GM15510 (cell line): Measurements from ENCODE around the gene MRPL9.

Experiments used
- POLR2A ChIP-seq: IDR thresholded peaks from 3 replicates; pipeline ENCODE4 v1.6.1; 2011; ENCODE audit warnings: borderline replicate concordance; ENCODE audit not compliant: insufficient read length; ENCODE audit errors: extremely low read depth

Gene MRPL9

DNA sequence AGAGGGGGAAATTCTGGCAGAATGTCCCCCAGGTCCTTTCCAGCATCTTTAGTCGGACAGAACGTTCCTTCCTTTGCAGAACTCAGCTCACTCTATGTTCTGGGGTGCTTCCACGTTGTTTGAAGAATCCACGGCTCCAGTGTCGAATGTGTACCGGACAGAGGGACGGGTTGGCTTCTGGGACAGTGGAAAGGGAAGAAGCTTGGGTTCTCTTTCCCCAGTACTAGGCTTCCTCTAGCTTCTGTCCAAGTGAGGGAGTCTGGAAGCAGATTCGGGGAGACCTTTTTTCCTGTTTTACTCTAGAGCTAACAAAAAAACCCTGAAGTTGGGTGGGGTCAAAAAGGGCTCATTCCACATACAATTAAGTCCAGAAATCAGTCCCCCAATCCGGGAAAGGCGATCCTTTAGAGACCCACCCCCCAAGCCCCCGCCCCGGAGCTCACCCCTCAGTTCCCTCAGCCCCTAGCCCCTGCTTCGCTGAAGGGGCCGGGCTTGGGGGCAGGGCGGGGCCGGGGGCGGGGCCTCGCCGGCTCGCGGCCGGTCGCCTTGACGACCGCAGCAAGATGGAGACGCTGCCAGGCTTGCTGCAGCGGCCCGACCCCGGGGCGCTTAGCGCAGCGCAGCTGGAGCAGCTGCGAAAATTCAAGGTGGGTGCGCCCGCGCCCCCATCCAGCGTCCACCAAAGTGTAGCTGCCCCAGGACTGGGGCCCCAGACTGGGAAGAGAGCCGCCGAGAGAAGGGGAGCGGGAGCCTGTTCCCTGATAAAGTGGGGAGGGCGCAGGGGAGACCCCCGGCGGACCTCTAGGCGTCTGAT, 42.1 kb downstream of the MRPL9 start, which contains the start of gene RIIAD1:
TSS of gene RIIAD1 (plus strand) at position 549 of the 814 bp plus-strand sequence. CDS start at position 564, 15 bp downstream.
- TF ChIP-seq POLR2A, result no peak

- TF ChIP-seq POLR2A, result no peak
Measured at GRCh38 chr1:151720554-151720953, 42.7 kb downstream of the MRPL9 start.

- TF ChIP-seq POLR2A, result no peak
Measured at GRCh38 chr1:151720125-151720524, 43.2 kb downstream of the MRPL9 start.

- no peak for TF ChIP-seq POLR2A
Measured at GRCh38 chr1:151718666-151719065, 44.6 kb downstream of the MRPL9 start.

DNA sequence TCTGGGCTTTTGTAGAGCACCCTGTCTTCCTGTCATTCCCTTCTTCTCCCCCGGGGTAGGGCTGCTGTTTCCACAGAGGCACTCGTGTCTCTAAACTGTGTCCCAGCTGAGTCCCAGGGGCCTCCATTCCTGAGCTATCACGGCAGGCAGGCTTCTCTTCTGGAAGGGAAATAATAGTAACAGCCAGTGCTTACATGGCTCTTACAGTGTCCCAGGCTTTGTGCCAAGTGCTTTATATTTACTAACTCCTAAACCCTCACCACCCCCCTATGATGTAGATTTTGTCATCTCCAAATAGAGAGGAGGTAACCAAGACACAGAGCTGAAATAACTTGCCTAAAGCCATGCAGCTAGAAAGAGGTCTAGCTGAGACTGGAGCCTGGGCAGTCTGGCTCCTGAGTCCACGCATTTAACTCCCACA, 45.3 kb downstream of the MRPL9 start:
- TF ChIP-seq POLR2A, result no peak

DNA sequence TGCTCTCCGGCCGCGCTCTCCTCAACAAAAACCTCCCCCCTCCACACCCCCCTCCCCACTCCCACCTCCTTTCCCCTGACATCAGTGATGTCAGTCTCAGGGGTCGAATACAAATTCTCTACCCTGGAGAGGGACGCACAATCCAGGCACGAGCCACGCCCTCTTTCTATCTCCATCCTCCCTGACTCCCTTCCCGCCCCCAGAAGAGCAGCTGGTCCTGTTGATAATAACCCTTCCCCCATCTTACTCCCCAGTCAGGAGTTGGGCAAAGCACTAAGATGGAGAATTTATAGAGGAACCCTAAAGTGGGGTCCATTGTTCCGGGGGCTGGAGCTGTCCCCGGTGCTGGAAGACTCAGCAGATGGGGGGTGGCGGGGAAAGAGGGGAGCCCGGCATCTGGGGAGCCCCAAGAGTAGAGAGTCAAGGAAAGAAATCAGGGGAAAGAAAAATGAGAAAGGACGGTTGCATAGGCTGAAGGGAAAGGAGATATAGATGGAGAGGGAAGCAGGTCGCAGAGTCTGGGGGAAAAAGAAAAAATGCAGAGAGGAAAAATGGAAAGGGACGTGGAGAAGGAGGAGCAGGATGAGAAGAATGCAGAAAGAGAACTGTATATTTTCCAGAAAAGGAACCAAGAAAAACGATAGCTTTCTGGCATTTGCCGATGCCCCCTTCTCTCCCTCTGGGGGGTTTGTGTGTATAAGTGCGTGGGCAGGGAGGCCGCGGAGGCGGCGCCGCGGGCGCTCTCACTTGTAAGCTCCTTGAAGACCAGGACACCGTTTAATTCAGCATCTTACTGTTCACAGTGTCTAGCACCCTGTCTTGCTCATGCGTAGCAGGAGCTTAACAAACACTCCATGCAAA, 46.3 kb downstream of the MRPL9 start, which contains the start of gene CELF3:
TSS of gene CELF3 (minus strand) at position 33 of the 861 bp plus-strand sequence. CDS start 783 bp downstream, outside the sequence.
- no peak for TF ChIP-seq POLR2A

GRCh38 chr1:151716405-151716762, 46.9 kb downstream of the MRPL9 start:
- TF ChIP-seq POLR2A, result no peak

DNA sequence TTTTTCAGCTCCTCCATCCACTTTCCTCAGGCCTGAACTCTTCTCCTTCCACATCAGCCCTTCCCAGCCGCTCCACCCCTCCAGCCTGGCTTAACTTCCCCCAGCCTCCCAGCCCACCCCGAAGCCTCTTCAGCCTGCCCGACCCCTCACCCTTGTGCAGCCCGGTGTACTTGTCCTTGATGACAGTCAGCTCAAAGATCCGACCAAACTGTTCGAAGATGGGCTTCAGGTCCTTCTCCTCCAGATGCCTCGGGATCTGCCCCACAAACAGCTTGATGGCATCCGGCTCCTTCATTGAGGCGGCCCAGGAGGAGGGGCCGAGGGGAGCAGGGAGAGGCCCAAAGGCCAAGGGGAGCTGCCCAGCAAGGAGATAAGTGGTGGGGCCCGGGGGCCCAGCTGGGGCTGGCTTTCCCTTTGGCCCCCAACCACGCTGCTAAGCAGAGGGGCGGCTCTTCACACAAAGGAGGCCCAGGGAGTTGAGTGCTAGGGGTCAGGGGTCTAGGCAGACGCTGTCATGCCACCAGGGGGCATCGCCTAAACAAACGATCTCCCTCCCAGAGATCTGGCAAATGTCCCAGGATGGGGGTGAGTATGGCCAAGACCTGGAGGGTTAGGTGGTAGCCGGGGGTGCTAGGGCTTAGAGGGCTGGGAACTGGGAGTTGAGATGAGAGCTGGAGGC, 47.4 kb downstream of the MRPL9 start:
- TF ChIP-seq POLR2A, result no peak

GRCh38 chr1:151714820-151715725, 48.2 kb downstream of the MRPL9 start:
- TF ChIP-seq POLR2A, result no peak

GRCh38 chr1:151713874-151714273, 49.4 kb downstream of the MRPL9 start:
- no peak for TF ChIP-seq POLR2A

- TF ChIP-seq POLR2A, result no peak
Measured at GRCh38 chr1:151713044-151713443, 50.3 kb downstream of the MRPL9 start.

GRCh38 chr1:151711951-151712350, 51.3 kb downstream of the MRPL9 start:
- TF ChIP-seq POLR2A, result no peak

- no peak for TF ChIP-seq POLR2A
Measured at GRCh38 chr1:151711044-151711800, 52.1 kb downstream of the MRPL9 start.
